Keratinocyte (primary cell): ENCODE measurements around the gene LONP2. TPM values are rescaled to one million over a fixed set of nuclear protein-coding genes. Genes with fewer than 3 reads are reported as not detected.
"Not testable (repeated sequence)": the region's sequence is repeated elsewhere in the genome, so short reads cannot be mapped to it uniquely, and the experiment has no call there.

Experiments used
- DNase-seq: peaks from one replicate; pipeline ENCODE4 v3.0.0-alpha.2; 2011; ENCODE audit warnings: low read depth, missing footprints, low spot score
- FAIRE-seq: peaks from 2 replicates; lab custom pipeline; 2011; peaks lifted over from hg19 to GRCh38; lab: Jason Lieb, UNC
- H2AFZ ChIP-seq: 2 replicates; pipeline ENCODE4 v1.6.0; 2012; ENCODE audit warnings: low read length, control low read depth, inconsistent platforms; ENCODE audit not compliant: control insufficient read depth
- H3K27ac ChIP-seq: 2 replicates; pipeline ENCODE4 v1.5.1; 2011; ENCODE audit warnings: low read length; ENCODE audit not compliant: control insufficient read depth, insufficient read depth
- H3K27me3 ChIP-seq: 3 replicates; pipeline ENCODE4 v1.6.0; 2011; ENCODE audit warnings: low read length; ENCODE audit not compliant: control insufficient read depth, insufficient read depth; ENCODE audit errors: extremely low read depth
- H3K36me3 ChIP-seq, 2 experiments: 2 replicates in 1 of 2; 3 replicates in 1 of 2; pipeline ENCODE4 v1.5.1; 2011; ENCODE audit warnings: low read length in 2 of 2, mild to moderate bottlenecking in 1 of 2; ENCODE audit not compliant: control insufficient read depth in 2 of 2, insufficient read depth in 2 of 2; ENCODE audit errors: extremely low read depth in 1 of 2
- H3K4me1 ChIP-seq: 3 replicates; pipeline ENCODE4 v1.5.1; 2011; ENCODE audit warnings: low read length; ENCODE audit not compliant: control insufficient read depth, insufficient read depth; ENCODE audit errors: extremely low read depth
- H3K4me2 ChIP-seq: 3 replicates; pipeline ENCODE4 v1.6.0; 2011; ENCODE audit warnings: low read depth, low read length; ENCODE audit not compliant: control insufficient read depth, insufficient read depth; ENCODE audit errors: extremely low read depth
- H3K4me3 ChIP-seq, 3 experiments: fragments of 200-600 bp in 1 of 3; sonication (generic) in 1 of 3; 2 replicates in 2 of 3; 3 replicates in 1 of 3; pipeline ENCODE4 v1.5.1; 2011 to 2016; ENCODE audit warnings: low read length in 3 of 3, mild to moderate bottlenecking in 3 of 3, control low read depth in 2 of 3, inconsistent platforms in 1 of 3, low read depth in 1 of 3, mixed read lengths in 1 of 3, mixed run types in 1 of 3, moderate library complexity in 1 of 3; ENCODE audit not compliant: control insufficient read depth in 2 of 3, insufficient read depth in 2 of 3; ENCODE audit errors: extremely low read depth in 1 of 3
- H3K79me2 ChIP-seq: 2 replicates; pipeline ENCODE4 v1.6.0; 2012; ENCODE audit warnings: low read length; ENCODE audit not compliant: control insufficient read depth, insufficient read depth
- H3K9ac ChIP-seq: 3 replicates; pipeline ENCODE4 v1.6.0; 2011; ENCODE audit warnings: low read length; ENCODE audit not compliant: control insufficient read depth, insufficient read depth; ENCODE audit errors: extremely low read depth
- H3K9me1 ChIP-seq: 3 replicates; pipeline ENCODE4 v1.6.0; 2011; ENCODE audit warnings: low read length; ENCODE audit not compliant: control insufficient read depth, insufficient read depth; ENCODE audit errors: extremely low read depth
- H3K9me3 ChIP-seq: 2 replicates; pipeline ENCODE4 v1.5.1; 2012; ENCODE audit warnings: low read depth, low read length; ENCODE audit not compliant: control insufficient read depth
- H4K20me1 ChIP-seq: 3 replicates; pipeline ENCODE4 v1.6.0; 2011; ENCODE audit warnings: low read length; ENCODE audit not compliant: control insufficient read depth, insufficient read depth; ENCODE audit errors: extremely low read depth
- EZH2 ChIP-seq: IDR thresholded peaks from one replicate; pipeline ENCODE4 v1.6.1; 2012; ENCODE audit warnings: inconsistent platforms, mild to moderate bottlenecking, low read length, moderate library complexity
- dilution Hi-C: fragments of 300-500 bp; cut with MboI; formaldehyde crosslinking; loops from one replicate; pipeline ENCODE4 v1.7.0; 2020; ENCODE audit warnings: low sequenced_read_pairs; ENCODE audit not compliant: extremely low pct_ligation_motif_present
- polyA plus RNA-seq, 5 experiments: library from polyadenylated mRNA; depleted of rRNA in 3 of 5; stranded (reverse) in 3 of 5; stranded (forward) in 1 of 5; unstranded in 1 of 5; fragments of >200 nt; gene quantifications; 1 replicate in 1 of 5; 2 replicates in 3 of 5; 3 replicates in 1 of 5; pipeline versions ENCODE4 v1.2.1 to v1.2.3, GENCODE V29; 2011 to 2012; ENCODE audit warnings: missing spikeins in 2 of 5, low read depth in 1 of 5, low replicate concordance in 1 of 5
- TF ChIP-seq, protein P1 (sequence below), 3 experiments: IDR thresholded peaks in 1 of 3; conservative IDR thresholded peaks in 1 of 3; optimal IDR thresholded peaks in 1 of 3; 2 replicates in 2 of 3; 3 replicates in 1 of 3; pipeline versions ENCODE3 to v1.5.1; 2011; ENCODE audit warnings: low read length in 3 of 3, mild to moderate bottlenecking in 3 of 3, moderate library complexity in 2 of 3, control low read depth in 1 of 3, inconsistent platforms in 1 of 3; ENCODE audit not compliant: insufficient read depth in 2 of 3; ENCODE audit errors: extremely low read depth in 1 of 3

LONP2 gene
- polyA plus RNA-seq, 1 donor (not counting 4 experiments of a cell fraction or from before 2014, with no cell fraction given): 49.4 TPM

DNA sequence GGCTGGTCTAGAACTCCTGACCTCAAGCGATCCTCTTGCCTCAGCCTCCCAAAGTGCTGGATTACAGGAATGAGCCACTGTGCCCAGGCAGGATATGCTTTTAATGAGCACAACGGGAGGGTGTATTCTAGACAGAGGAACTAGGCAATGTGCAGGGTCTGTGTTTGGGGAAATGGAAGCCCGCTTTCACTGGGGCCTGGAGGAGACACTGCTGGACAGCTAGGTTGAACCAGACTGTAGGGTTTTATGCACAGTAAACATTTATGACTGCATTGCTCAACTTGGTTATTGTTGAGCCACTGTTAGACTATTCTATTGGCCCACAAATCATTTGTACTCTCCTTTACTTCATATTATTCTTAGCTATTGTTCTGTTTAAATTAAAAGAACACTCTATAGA, 151.3 kb downstream of the LONP2 start:
- Histone ChIP-seq H3K27me3 (no peaks in the 10 kb centered on the region), H3K4me3 (no peak overlapping the region), H3K9me3 (no peaks in the 10 kb centered on the region), H3K36me3 (no peaks in the 10 kb centered on the region), H3K4me1 (peaks cover 3% of the 10 kb centered on the region), H4K20me1 (no peaks in the 10 kb centered on the region), H3K79me2 (no peaks in the 10 kb centered on the region), H2AFZ (no peak overlapping the region), H3K9ac (no peak overlapping the region), H3K27ac (no peak overlapping the region), H3K9me1 (no peaks in the 10 kb centered on the region), H3K4me2 (no peak overlapping the region)
- dilution Hi-C loops: no loop called here
- DNase-seq (no peak), FAIRE-seq (no peak)
- TF ChIP-seq, protein P1, sequence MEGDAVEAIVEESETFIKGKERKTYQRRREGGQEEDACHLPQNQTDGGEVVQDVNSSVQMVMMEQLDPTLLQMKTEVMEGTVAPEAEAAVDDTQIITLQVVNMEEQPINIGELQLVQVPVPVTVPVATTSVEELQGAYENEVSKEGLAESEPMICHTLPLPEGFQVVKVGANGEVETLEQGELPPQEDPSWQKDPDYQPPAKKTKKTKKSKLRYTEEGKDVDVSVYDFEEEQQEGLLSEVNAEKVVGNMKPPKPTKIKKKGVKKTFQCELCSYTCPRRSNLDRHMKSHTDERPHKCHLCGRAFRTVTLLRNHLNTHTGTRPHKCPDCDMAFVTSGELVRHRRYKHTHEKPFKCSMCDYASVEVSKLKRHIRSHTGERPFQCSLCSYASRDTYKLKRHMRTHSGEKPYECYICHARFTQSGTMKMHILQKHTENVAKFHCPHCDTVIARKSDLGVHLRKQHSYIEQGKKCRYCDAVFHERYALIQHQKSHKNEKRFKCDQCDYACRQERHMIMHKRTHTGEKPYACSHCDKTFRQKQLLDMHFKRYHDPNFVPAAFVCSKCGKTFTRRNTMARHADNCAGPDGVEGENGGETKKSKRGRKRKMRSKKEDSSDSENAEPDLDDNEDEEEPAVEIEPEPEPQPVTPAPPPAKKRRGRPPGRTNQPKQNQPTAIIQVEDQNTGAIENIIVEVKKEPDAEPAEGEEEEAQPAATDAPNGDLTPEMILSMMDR (optimal IDR thresholded peaks at IDR 0.05 in 1 of 3, IDR thresholded peaks at IDR 0.05 in 1 of 3, conservative IDR thresholded peaks at IDR 0.05 in 1 of 3; ENCODE audit: extremely low read depth in 1 of 3, insufficient read depth in 2 of 3, low read length in 3 of 3): no peak
- TF ChIP-seq EZH2: no peak

DNA sequence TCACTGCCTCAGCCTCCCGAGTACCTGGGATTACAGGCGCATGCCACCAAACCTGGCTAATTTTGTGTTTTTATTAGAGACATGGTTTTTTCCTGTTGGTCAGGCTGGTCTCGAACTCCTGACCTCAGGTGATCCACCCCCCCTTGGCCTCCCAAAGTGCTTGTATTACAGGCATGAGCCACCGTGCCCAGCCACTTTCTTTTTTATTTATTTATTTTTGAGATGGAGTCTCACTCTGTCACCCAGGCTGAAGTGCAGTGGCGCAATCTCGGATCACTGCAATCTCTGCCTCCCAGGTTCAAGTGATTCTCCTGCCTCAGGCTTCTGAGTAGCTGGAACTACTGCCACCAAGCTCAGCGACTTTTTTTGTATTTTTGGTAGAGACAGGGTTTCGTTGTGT, 158.4 kb downstream of the LONP2 start:
- DNase-seq, H3K9me3 ChIP-seq, H3K27ac ChIP-seq, H3K27me3 ChIP-seq, H3K9ac ChIP-seq, H3K4me1 ChIP-seq, H3K9me1 ChIP-seq, H3K4me3 ChIP-seq, H3K4me2 ChIP-seq, FAIRE-seq, dilution Hi-C loops, H2AFZ ChIP-seq, H3K79me2 ChIP-seq, H4K20me1 ChIP-seq, H3K36me3 ChIP-seq: not testable (repeated sequence)

DNA sequence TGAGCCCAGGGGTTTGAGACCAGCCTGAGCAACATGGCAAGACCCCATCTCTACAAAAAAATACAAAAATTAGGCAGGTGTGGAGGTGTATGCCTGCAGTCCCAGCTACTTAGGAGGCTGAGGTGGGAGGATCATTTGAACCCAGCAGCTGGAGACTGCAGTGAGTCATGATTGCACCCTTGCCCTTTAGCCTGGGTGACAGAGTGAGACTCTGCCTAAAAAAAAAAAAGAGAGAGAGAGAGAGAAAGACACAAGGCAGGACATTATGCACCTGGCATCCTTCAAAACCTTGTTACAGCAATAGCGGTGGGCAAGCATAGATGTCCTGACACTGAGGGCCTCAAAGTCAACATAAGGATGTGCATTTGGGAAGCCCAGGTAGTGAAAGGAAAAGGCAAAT, 161.1 kb downstream of the LONP2 start:
- H3K27me3 ChIP-seq: no peaks in the 10 kb centered on the region
- H4K20me1 ChIP-seq: no peaks in the 10 kb centered on the region
- TF ChIP-seq, protein P1 (optimal IDR thresholded peaks at IDR 0.05 in 1 of 3, IDR thresholded peaks at IDR 0.05 in 1 of 3, conservative IDR thresholded peaks at IDR 0.05 in 1 of 3; ENCODE audit: extremely low read depth in 1 of 3, insufficient read depth in 2 of 3, low read length in 3 of 3): no peak
- TF ChIP-seq EZH2: no peak
- H3K36me3 ChIP-seq: no peaks in the 10 kb centered on the region
- H3K9ac ChIP-seq: no peak overlapping the region
- no peak overlapping the region for H3K4me2 ChIP-seq
- dilution Hi-C loops: no loop called here
- DNase-seq: no peak
- H3K9me1 ChIP-seq: no peaks in the 10 kb centered on the region
- no peak overlapping the region for H3K4me3 ChIP-seq
- no peak overlapping the region for H2AFZ ChIP-seq
- H3K79me2 ChIP-seq: no peaks in the 10 kb centered on the region
- no peaks in the 10 kb centered on the region for H3K9me3 ChIP-seq
- H3K4me1 ChIP-seq: peaks cover 9% of the 10 kb centered on the region
- no peak for FAIRE-seq
- H3K27ac ChIP-seq: no peak overlapping the region
